GM10248 (cell line): Measurements from ENCODE around the gene TOB1.

ENCODE experiments used
- CTCF ChIA-PET: fragments of 300-600 bp; sonication (Branson Sonifier 250); formaldehyde crosslinking; extraction: SDS; loops from one replicate; lab custom pipeline; 2021; ENCODE audit warnings: antibody characterized with exemption; lab: Yijun Ruan, JAX
- POLR2A ChIA-PET: fragments of 350-650 bp; sonication (Branson Sonifier 250); formaldehyde crosslinking; extraction: SDS; loops from one replicate; lab custom pipeline; 2020; ENCODE audit warnings: antibody characterized with exemption; lab: Yijun Ruan, JAX
- DNase-seq: peaks from one replicate; pipeline ENCODE4 v3.0.0; 2012; ENCODE audit errors: extremely low spot score
- TF ChIP-seq, protein P1 (sequence below): IDR thresholded peaks from 2 replicates; pipeline ENCODE4 v1.5.1; 2012; ENCODE audit warnings: mild to moderate bottlenecking, low read depth; ENCODE audit errors: extremely low read depth, missing control alignments, control extremely low read depth

TOB1 gene

DNA sequence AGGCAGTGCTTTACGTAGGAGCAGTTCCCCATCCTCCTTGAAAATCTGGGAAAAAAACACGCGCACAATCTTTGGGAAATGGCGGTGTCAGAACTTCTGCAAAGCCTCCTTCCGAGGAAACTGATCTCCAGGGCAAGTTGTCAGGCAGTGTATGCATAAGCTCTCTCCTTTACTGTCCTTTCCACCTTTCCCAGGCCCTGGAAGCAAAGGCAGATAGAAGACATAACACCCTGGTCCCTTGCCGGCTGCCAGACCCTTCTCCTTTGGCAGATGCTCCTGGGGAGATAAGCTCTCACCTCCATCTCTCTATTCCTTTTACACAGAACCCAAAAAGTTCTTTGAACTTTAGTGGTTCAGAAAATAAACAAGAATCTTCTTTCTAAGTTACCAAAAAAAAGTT is 12.4 kb downstream of the TOB1 start:
- ChIA-PET POLR2A (interaction anchor here (2.5 to 3.2 kb wide), 2 partner anchors 9 to 12 kb away, joined by 9 to 37 read pairs; partner anchors contain the start of gene TOB1), CTCF (interaction anchor here (1.0 to 18.2 kb wide), 10 partner anchors 10 to 294 kb away, joined by 4 to 301 read pairs (median 9); partner anchors contain the start of genes TOB1 and WFIKKN2)
- no peak for DNase-seq
- TF ChIP-seq, protein P1, sequence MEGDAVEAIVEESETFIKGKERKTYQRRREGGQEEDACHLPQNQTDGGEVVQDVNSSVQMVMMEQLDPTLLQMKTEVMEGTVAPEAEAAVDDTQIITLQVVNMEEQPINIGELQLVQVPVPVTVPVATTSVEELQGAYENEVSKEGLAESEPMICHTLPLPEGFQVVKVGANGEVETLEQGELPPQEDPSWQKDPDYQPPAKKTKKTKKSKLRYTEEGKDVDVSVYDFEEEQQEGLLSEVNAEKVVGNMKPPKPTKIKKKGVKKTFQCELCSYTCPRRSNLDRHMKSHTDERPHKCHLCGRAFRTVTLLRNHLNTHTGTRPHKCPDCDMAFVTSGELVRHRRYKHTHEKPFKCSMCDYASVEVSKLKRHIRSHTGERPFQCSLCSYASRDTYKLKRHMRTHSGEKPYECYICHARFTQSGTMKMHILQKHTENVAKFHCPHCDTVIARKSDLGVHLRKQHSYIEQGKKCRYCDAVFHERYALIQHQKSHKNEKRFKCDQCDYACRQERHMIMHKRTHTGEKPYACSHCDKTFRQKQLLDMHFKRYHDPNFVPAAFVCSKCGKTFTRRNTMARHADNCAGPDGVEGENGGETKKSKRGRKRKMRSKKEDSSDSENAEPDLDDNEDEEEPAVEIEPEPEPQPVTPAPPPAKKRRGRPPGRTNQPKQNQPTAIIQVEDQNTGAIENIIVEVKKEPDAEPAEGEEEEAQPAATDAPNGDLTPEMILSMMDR = no peak

DNA sequence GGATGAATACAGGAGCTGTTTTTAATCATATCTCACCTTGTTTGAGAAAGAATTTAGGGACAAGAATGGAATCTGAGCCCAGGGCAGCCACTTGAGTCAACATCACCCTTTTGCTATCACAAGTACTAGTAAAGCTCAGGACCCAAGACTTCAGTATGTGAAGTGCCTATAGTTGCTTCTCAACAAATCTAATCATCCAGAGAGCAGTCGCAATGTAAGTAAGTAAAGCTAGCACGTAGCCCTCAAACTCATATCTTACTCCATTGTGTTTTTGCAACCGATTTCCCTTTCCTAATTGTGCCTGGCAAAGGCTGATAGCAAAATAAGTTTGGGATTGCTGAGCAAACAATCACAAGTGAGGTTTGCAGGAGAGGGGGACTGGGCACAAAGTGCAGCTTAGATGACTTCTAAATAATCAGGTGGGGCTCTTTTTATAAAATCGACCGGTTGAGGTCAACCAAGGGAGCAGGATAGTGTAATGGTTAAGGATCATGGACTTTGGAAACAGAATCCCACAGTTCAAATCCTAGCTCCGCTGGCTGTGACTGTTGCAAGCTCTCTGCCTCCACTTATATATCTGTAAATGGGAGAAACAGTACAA is 13.0 kb downstream of the TOB1 start:
- ChIA-PET POLR2A (interaction anchor here (2.5 to 3.2 kb wide), 2 partner anchors 10 to 13 kb away, joined by 9 to 37 read pairs; partner anchors contain the start of gene TOB1), CTCF (interaction anchor here (0.8 to 18.2 kb wide), 34 partner anchors 11 to 311 kb away, joined by 3 to 301 read pairs (median 5); partner anchors contain the start of genes ANKRD40CL, NME1, SPAG9 and TOB1)
- no peak for DNase-seq
- TF ChIP-seq, protein P1 = no peak

DNA sequence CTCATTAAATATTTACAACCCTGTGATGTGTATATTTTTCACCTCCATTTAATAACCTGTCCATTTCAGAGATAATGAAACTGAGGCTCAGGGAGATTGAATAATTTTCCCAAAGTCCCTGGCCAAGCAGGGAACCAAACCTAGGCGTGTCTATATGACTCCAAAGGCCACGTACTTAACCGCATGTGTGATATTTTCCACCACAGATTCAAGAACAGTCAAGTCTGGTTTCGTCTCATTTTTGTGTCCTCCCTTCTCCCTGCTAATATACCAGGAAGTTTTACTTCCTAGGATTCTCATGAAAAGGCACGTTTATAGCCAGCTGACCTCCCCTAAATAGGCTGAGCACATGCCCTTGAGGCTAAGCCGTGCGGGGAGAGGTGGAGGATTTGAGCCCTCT is 15.5 kb downstream of the TOB1 start:
- DNase-seq = no peak
- CTCF ChIA-PET = interaction anchor here (1.0 to 18.2 kb wide), 8 partner anchors 9 to 303 kb away, joined by 3 to 301 read pairs (median 42); partner anchors contain the start of genes NME1 and TOB1
- TF ChIP-seq, protein P1 = no peak
- POLR2A ChIA-PET = interaction anchor here (1.1 kb wide), 1 partner anchor 15 kb away, joined by 3 read pairs; no protein-coding TSS in a partner anchor

DNA sequence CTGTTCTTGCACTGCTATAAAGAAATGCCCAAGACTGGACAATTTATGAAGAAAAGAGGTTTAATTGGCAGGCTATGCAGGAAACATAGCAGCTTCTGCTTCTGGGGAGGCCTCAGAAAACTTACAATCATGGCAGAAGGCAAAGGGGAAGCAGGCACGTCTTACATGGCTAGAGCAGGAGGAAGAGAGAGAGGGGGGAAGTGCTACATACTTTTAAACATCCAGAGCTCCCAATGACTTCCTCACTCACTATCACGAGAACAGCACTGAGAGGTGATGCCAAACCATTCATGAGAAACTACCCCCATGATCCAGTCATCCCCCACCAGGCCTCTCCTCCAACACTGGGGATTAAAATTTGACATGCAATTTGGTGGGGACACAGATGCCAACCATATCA is 17.4 kb downstream of the TOB1 start:
- ChIA-PET CTCF (interaction anchor here (1.1 to 18.2 kb wide), 4 partner anchors 15 to 104 kb away, joined by 3 to 301 read pairs (median 178); partner anchors contain the start of gene TOB1), POLR2A (interaction anchor here (0.6 kb wide), 1 partner anchor 18 kb away, joined by 3 read pairs; the partner anchor contains the start of gene TOB1)
- no peak for DNase-seq
- TF ChIP-seq, protein P1 = no peak

DNA sequence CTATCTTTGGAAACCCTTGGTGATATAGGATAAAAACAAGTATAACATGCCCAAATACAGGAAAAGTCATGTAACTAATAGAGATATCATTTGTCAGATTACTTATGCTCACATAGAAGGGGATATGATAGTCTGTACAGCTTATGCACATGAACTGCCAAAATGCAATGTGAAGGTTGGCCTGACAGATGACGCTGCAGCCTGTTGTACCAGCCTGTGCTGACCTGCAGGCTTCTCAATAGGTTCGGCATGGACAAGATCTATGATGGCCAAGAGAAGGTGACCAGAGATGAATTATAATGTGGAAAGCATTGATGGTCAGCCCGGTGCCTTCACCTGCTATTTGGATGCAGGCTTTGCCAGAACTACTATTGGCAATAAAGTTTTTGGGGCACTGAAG is 18.1 kb downstream of the TOB1 start:
- POLR2A ChIA-PET = no interaction called here
- TF ChIP-seq, protein P1 = no peak
- DNase-seq = no peak
- CTCF ChIA-PET = interaction anchor here (1.1 to 18.2 kb wide), 5 partner anchors 16 to 104 kb away, joined by 3 to 301 read pairs (median 127); partner anchors contain the start of gene TOB1

DNA sequence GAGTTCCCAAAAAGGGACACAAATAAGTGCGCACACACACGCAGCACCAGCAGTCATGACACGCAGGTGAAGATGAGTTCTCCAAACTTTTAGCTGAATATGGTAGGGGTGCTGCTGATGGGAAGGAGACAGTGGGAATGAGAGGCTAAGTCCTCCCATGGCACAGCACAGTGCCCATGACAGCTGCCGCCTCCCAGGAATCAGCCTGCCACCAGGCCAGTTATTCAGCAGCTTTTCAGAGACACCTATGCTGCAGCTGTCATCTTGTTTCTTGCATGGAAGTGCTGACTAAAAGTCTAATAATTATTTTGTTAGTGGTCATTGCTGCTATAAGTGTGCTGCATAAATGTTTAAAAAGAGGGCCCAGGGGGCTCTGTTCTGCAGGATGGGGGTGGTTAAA is 18.6 kb downstream of the TOB1 start:
- TF ChIP-seq, protein P1 = no peak
- POLR2A ChIA-PET = interaction anchor here (0.8 kb wide), 1 partner anchor 19 kb away, joined by 3 read pairs; the partner anchor contains the start of gene TOB1
- DNase-seq = no peak
- CTCF ChIA-PET = interaction anchor here (1.3 to 18.2 kb wide), 4 partner anchors 16 to 105 kb away, joined by 4 to 301 read pairs (median 178); partner anchors contain the start of gene TOB1
